Jurkat, Clone E6-1 (cell line): ENCODE measurements around the gene CDK4.
"Not testable (repeated sequence)": the region's sequence is repeated elsewhere in the genome, so short reads cannot be mapped to it uniquely, and the experiment has no call there.

Experiments
- DNase-seq: peaks from one replicate; pipeline ENCODE4 v3.0.0-alpha.2; 2011; ENCODE audit warnings: low read depth, low spot score
- H3K4me3 ChIP-seq: 2 replicates; pipeline ENCODE4 v1.5.1; 2011; ENCODE audit warnings: mild to moderate bottlenecking, low read length, control low read depth, moderate library complexity

CDK4 gene

DNA sequence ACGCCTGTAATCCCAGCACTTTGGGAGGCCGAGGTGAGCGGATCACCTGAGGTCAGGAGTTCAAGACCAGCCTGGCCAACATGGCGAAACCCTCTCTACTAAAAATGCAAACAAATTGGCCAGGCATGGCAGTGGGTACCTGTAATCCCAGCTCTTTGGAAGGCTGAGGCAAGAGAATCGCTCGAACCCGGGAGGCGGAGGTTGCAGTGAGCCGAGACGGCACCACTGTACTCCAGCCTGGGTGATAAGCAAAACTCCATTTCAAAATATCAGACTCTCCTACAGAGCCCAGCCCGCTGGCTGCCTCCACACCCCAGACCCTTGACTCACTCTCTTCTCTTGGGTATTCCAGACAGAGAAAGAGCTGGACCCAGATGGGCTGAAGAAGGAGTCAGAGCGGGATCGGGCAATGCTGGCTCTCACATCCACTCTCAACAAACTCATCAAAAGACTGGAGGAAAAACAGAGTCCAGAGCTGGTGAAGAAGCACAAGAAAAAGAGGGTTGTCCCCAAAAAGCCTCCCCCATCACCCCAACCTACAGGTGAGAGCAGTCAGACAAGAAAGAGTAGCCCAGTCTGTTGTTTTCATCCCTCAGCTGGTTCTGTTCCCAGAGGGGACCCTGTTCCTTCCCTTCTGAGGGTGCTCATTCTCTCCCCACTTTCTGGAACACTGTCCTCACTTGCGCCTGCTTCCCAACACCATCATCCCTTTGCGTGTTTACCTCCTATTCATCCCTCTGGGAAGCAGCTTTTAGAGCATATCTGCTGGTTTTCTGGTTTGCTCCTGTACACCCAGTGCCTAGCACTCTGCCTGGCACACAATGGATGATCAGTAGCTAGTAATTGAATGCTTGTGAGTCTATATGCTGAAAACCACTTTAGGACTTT, 33.2 kb downstream of the CDK4 start:
- no peak overlapping the region for H3K4me3 ChIP-seq
- DNase-seq, result no peak

DNA sequence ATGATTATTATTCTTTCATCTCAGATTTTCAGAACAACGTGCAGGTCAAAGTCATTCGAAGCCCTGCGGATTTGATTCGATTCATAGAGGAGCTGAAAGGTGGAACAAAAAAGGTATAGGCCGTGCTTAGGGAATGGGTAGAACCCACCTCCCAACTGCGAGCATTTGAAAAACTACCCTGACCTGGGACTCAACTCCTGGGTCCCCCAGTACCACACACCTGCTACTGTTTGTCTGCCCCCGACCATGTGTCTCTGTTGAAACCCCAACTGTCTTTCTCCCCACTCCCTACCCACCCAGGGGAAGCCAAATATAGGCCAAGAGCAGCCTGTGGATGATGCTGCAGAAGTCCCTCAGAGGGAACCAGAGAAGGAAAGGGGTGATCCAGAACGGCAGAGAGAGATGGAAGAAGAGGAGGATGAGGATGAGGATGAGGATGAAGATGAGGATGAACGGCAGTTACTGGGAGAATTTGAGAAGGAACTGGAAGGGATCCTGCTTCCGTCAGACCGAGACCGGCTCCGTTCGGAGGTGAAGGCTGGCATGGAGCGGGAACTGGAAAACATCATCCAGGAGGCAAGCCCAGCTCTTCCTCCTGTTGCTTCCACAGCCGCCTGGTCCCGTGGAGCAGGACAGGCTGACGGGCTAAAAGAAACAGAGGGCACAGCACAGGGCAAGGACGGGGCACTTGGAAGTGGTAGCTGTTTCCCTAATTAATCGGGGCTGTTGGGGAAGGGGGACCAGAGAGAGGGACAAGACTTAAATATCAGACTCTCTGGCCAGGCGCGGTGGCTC, 34.1 kb downstream of the CDK4 start:
- H3K4me3 ChIP-seq, result no peak overlapping the region
- no peak for DNase-seq

DNA sequence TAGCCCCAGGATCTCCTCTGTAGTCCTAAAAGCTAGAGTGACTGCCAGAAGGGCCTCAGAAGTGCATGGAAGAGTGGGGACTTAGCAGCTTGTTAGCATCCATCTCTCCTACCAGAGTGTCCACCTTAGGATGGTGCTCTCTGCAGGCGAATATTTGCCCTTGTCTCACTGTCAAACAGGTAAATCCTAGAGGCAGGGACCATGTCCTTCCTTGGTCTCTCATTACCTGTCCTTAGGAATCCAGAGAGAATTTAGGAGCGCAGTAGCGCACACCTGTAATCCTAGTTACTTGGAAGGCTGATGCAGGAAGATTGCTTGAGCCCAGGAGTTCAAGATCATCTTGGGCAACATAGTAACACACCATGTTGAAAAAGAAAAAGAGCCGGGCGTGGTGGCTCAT, 35.0 kb downstream of the CDK4 start:
- no peak for DNase-seq
- no peak overlapping the region for H3K4me3 ChIP-seq

DNA sequence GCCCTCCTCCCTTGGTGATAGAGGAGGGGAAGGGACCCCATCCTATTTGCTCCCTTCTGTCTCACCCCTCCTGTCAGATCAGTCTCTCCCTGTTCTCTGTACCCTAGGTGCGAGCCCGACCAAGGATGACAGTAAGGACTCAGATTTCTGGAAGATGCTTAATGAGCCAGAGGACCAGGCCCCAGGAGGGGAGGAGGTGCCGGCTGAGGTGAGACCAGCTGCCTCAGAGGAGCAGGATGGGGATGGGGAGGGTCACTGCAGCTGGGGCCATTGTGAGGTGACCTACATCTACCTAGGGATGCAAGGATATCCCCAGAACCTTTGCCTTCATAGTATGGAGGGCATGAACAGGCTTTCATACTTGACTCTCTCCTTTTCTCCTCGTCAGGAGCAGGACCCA, 35.8 kb downstream of the CDK4 start:
- no peak overlapping the region for H3K4me3 ChIP-seq
- no peak for DNase-seq

DNA sequence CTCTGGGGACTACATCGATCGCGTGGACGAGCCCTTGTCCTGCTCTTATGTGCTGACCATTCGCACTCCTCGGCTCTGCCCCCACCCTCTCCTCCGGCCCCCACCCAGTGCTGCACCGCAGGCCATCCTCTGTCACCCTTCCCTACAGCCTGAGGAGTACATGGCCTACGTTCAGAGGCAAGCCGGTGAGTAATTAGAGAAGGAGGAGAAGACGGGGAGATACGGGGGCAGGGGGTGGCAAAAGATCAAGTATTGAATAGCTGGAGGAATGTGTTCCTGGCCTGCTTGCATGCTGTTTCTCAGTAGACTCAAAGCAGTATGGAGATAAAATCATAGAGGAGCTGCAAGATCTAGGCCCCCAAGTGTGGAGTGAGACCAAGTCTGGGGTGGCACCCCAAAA, 36.3 kb downstream of the CDK4 start:
- H3K4me3 ChIP-seq, result no peak overlapping the region
- no peak for DNase-seq

DNA sequence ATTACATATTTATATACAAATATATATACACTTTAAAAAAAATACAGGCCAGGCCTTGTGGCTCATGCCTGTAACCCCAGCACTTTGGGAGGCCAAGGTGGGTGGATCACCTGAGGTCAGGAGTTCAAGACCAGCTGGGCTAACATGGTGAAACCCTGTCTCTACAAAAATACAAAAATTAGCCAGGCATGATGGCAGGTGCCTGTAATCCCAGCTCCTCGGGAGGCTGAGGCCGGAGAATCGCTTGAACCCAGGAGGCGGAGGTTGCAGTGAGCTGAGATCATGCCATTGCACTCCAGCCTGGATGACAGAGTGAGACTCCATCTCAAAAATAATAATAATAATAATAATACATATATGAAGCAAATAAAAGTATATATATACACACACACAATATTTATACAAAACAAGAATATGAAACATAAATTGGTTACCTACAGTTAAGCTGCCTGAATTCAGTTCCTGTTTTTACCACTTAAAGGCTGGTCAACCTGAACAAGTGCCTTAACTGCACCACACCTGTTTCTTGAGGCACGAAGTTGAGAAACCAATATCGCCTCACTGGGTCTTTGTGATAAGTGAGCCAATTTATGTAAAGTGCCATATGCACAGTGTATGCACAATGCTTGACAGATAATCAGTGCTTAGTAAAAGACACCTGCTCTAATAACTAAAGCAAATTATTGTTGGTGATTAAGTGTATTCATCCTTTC, 36.9 kb downstream of the CDK4 start:
- not testable (repeated sequence) for DNase-seq, H3K4me3 ChIP-seq

DNA sequence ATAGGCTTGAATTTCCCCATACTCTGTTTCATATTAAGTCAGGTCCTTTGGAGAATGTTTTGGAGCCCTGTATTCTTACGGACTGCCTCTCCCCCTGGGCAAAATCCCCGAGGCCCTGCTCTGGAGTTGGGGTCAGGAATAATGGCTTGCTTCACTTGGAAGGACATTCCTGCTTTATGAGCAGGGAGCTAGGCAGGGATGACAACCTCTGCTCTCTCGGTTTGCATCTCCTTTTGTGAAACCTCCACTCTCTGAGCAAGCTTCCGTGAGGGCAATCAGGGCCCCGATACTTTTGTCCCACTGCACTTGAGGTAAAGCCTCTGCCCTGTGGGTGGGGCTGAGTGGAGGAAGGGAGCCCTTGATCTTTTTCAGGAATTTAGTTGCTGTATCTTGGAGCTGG, 38.9 kb downstream of the CDK4 start:
- DNase-seq, result no peak
- H3K4me3 ChIP-seq, result no peak overlapping the region

DNA sequence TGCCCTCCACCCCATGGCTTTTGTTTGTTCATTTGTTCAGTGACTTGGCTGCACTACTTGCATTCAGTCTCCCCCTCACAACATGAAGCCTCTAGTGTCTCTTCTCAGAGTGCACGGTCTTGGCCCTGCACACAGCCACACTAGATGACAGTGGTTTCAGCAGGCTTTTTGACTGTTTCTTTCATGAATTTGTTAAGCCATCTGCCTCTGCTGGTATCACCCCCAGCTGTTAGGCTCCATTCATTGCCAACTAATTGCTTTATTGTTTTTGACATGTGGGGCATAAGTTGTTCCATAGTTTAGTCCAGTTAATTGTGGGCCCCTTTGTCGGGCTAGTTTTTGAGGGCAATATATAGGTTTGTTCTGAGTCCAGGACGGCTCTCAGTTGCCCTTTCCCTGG, 39.4 kb downstream of the CDK4 start:
- DNase-seq, result no peak
- no peak overlapping the region for H3K4me3 ChIP-seq

DNA sequence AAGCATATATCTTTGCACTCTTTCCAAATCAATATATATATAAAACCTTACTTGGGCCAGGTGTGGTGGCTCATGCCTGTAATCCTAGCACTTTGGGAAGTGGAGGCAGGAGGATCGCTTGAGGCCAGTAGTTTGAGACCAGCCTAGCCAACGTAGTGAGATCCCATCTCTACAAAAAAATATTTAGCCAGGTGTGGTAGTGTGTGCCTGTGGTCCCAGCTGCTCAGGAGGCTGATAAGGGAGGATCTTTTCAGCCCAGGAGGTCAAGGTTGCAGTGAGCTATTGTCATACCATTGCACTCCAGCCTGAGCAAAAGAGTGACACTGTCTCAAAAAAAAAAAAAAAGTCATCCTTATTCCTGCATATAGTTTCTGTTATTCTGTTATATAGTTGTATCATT, 43.8 kb downstream of the CDK4 start:
- no peak for DNase-seq

DNA sequence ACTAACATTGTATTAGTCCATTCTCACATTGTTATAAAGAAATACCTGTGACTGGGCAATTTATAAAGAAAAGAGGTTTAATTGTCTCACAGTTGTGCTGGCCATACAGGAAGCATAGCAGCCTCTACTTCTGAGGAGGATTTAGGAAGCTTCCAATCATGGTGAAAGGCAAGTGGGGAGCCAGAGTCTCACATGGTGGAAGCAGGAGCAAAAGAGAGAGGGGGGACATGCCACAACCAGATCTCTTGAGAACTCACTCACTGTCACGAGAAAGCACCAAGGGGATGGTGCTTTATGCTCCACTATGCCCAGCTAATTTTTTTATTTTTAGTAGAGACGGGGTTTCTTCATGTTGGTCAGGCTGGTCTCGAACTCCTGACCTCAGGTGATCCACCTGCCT, 44.9 kb downstream of the CDK4 start:
- DNase-seq, result no peak
- H3K4me3 ChIP-seq, result no peak overlapping the region

More for the DNA sequence above, 43.8 kb downstream of the CDK4 start:
- no peak overlapping the region for H3K4me3 ChIP-seq

DNA sequence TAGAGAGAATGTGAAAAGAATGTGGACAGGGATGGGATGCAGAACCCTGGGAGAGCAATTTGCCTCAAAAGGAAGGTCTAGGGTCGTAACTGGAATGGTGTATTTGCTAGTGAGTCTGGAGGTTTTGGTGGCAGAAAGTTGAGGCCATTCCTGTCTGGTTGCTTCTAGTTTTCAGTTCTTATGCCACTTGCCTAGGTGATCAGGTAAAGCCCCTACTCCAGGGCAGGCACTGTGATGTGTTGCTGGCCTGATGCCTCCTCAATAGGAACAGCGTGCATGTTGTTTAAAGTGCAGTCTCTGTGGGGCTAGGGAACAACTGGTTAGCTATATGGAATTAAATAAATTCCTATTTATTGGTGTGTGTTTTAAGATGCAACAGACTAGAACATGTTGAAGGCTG, 51.8 kb downstream of the CDK4 start:
- no peak for DNase-seq
- H3K4me3 ChIP-seq, result no peak overlapping the region

DNA sequence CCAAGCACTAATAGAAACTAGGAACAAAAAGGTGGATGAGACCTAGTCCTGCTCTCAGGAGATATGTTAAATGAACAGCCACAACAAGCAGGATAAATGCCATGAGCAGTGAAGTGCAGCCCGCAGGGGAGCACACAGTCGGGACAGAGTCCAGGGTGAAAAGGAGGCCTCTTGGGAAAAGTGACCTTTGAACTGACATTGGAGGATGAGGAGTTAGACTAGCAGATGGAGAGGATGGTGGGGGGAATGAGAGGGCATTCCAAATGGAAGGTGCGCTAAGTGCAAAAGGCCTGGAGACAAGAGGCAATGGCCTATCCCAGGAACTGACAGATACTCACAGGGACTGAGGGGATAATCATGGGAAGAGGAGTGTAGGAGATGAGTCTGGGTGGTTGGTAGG, 53.7 kb downstream of the CDK4 start:
- DNase-seq, result no peak
- no peak overlapping the region for H3K4me3 ChIP-seq
